Measurements from ENCODE around the gene ZC3H4.

Gene ZC3H4

DNA sequence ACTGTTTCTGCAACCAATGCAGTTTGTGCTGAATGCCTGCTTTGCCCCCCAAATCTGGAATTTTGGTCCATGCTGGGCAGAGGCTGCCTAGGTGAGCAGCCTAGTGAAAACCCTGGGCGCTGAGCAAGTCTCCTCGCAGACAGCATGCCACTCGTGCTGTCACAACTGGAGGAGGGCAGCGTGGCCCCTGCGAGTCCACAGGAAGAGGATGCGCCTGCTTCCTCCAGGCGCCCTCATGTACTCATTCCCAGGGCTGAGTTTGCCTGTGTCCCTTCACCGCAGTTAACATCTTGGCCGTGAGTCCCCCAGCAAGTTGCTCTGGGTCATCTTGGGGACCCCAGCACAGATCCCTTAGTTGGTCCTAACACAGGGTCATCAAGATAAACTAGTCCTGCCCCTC is 39.0 kb downstream of the ZC3H4 start:
- H3K27me3 Mint-ChIP-seq (ENCODE audit: low read depth, poor library complexity) = no peaks in the 10 kb centered on the region
- no peaks in the 10 kb centered on the region for H3K9me3 Mint-ChIP-seq
- H3K36me3 Mint-ChIP-seq (ENCODE audit: low read depth) = peaks cover 52% of the 10 kb centered on the region
- no peak overlapping the region for H3K27ac Mint-ChIP-seq
- no peak overlapping the region for H3K4me3 Mint-ChIP-seq
- DNase-seq = no peak
- TF ChIP-seq, protein P1, sequence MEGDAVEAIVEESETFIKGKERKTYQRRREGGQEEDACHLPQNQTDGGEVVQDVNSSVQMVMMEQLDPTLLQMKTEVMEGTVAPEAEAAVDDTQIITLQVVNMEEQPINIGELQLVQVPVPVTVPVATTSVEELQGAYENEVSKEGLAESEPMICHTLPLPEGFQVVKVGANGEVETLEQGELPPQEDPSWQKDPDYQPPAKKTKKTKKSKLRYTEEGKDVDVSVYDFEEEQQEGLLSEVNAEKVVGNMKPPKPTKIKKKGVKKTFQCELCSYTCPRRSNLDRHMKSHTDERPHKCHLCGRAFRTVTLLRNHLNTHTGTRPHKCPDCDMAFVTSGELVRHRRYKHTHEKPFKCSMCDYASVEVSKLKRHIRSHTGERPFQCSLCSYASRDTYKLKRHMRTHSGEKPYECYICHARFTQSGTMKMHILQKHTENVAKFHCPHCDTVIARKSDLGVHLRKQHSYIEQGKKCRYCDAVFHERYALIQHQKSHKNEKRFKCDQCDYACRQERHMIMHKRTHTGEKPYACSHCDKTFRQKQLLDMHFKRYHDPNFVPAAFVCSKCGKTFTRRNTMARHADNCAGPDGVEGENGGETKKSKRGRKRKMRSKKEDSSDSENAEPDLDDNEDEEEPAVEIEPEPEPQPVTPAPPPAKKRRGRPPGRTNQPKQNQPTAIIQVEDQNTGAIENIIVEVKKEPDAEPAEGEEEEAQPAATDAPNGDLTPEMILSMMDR (IDR thresholded peaks at IDR 0.05) = no peak
- peaks cover 26% of the 10 kb centered on the region for H3K4me1 Mint-ChIP-seq

GRCh38 chr19:47073574-47073973 is 40.0 kb downstream of the ZC3H4 start:
- H3K4me1 Mint-ChIP-seq = peaks cover 26% of the 10 kb centered on the region
- TF ChIP-seq, protein P1 (IDR thresholded peaks at IDR 0.05) = no peak
- no peaks in the 10 kb centered on the region for H3K27me3 Mint-ChIP-seq (ENCODE audit: low read depth, poor library complexity)
- peaks cover 50% of the 10 kb centered on the region for H3K36me3 Mint-ChIP-seq (ENCODE audit: low read depth)
- H3K4me3 Mint-ChIP-seq = no peak overlapping the region
- no peak for DNase-seq
- H3K9me3 Mint-ChIP-seq = no peaks in the 10 kb centered on the region
- peak overlapping the region; percentile 90 for H3K27ac Mint-ChIP-seq

DNA sequence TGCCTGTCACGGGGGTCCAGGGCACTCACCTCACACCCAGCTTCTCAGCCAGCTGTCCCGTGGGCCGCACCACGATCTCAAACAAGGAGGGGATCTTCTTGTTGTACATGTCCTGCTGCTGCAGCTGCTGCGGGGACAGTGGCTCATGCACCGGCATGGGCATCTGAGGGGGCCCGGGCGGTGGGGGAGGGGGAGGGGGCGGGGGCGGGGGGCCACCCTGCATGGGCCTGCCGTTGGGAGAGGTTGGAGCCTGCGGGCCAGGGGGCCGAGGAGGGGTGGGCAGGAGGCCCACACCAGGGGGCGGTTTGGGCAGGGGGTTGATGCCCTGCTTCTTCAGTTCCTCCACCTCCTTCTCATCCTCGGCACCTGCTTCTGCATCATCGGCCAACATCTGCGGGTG is 41.3 kb downstream of the ZC3H4 start:
- DNase-seq = no peak
- Mint-ChIP-seq H3K36me3 (ENCODE audit: low read depth) (peaks cover 44% of the 10 kb centered on the region), H3K27ac (no peak overlapping the region), H3K27me3 (ENCODE audit: low read depth, poor library complexity) (no peaks in the 10 kb centered on the region), H3K9me3 (no peaks in the 10 kb centered on the region), H3K4me3 (no peak overlapping the region), H3K4me1 (peaks cover 26% of the 10 kb centered on the region)
- TF ChIP-seq, protein P1 (IDR thresholded peaks at IDR 0.05) = no peak

GRCh38 chr19:47071731-47072130 is 41.8 kb downstream of the ZC3H4 start:
- H3K27ac Mint-ChIP-seq = no peak overlapping the region
- H3K27me3 Mint-ChIP-seq (ENCODE audit: low read depth, poor library complexity) = no peaks in the 10 kb centered on the region
- DNase-seq = no peak
- H3K4me3 Mint-ChIP-seq = no peak overlapping the region
- TF ChIP-seq, protein P1 (IDR thresholded peaks at IDR 0.05) = no peak
- H3K9me3 Mint-ChIP-seq = no peaks in the 10 kb centered on the region
- peaks cover 41% of the 10 kb centered on the region for H3K36me3 Mint-ChIP-seq (ENCODE audit: low read depth)
- peaks cover 26% of the 10 kb centered on the region for H3K4me1 Mint-ChIP-seq

GRCh38 chr19:47070756-47071155 is 42.8 kb downstream of the ZC3H4 start:
- Mint-ChIP-seq H3K36me3 (ENCODE audit: low read depth) (peaks cover 36% of the 10 kb centered on the region), H3K4me3 (no peak overlapping the region), H3K27me3 (ENCODE audit: low read depth, poor library complexity) (no peaks in the 10 kb centered on the region), H3K4me1 (peaks cover 18% of the 10 kb centered on the region), H3K9me3 (no peaks in the 10 kb centered on the region), H3K27ac (peak overlapping the region; percentile 92)
- TF ChIP-seq, protein P1 (IDR thresholded peaks at IDR 0.05) = no peak
- DNase-seq = no peak

DNA sequence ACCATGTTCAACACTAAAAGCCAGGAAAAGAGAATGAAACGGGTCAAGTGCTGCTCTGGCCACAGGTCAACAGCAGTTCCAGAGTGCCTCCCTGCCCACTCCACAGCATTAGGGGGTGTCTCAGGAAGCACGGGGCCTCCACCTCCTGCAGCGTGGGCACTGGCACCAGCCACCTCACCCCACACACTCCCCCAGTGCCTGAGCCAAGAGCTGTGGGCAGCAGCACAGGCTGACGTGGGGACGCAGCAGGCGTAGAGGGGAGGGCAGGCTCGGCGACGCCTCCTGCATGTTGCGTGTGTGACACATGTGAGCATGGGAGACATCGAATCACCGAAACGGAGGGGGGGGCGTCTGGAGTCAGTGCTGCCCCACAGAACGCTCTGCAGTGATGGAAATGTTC is 43.8 kb downstream of the ZC3H4 start:
- H3K4me1 Mint-ChIP-seq = peaks cover 11% of the 10 kb centered on the region
- no peak for DNase-seq
- peaks cover 34% of the 10 kb centered on the region for H3K36me3 Mint-ChIP-seq (ENCODE audit: low read depth)
- H3K27me3 Mint-ChIP-seq (ENCODE audit: low read depth, poor library complexity) = no peaks in the 10 kb centered on the region
- H3K4me3 Mint-ChIP-seq = no peak overlapping the region
- peak overlapping the region; percentile 95 for H3K27ac Mint-ChIP-seq
- TF ChIP-seq, protein P1 (IDR thresholded peaks at IDR 0.05) = no peak
- no peaks in the 10 kb centered on the region for H3K9me3 Mint-ChIP-seq
